Effector memory CD4-positive, alpha-beta T cell (primary cell): ENCODE data around the gene CASKIN1.
"Not testable (repeated sequence)": the region's sequence is repeated elsewhere in the genome, so short reads cannot be mapped to it uniquely, and the experiment has no call there.

Source experiments
- DNase-seq, 3 donors: peaks; one replicate each; pipeline ENCODE4 v3.0.0-alpha.2; 2020
- H3K27ac ChIP-seq: 2 replicates; pipeline ENCODE4 v1.7.0; 2013; ENCODE audit warnings: mild to moderate bottlenecking, low read length, moderate library complexity; ENCODE audit not compliant: insufficient read depth, poor library complexity, severe bottlenecking
- H3K27me3 ChIP-seq: replicated peaks from 2 replicates; pipeline ENCODE4 v1.7.0; 2013; ENCODE audit warnings: mild to moderate bottlenecking, low read length; ENCODE audit not compliant: insufficient read depth, control insufficient read depth, poor library complexity, severe bottlenecking
- H3K36me3 ChIP-seq: 2 replicates; pipeline ENCODE4 v1.7.0; 2013; ENCODE audit warnings: mild to moderate bottlenecking, low read length, moderate library complexity; ENCODE audit not compliant: control insufficient read depth, insufficient read depth
- H3K4me1 ChIP-seq: 2 replicates; pipeline ENCODE4 v1.7.0; 2013; ENCODE audit warnings: low read length, mild to moderate bottlenecking; ENCODE audit not compliant: control insufficient read depth, insufficient read depth, poor library complexity, severe bottlenecking
- H3K4me3 ChIP-seq: 2 replicates; pipeline ENCODE4 v1.7.0; 2013; ENCODE audit warnings: low read length, low read depth, mild to moderate bottlenecking; ENCODE audit not compliant: insufficient read depth, poor library complexity, severe bottlenecking
- H3K9me3 ChIP-seq: 2 replicates; pipeline ENCODE4 v1.7.0; 2013; ENCODE audit warnings: mild to moderate bottlenecking, low read length, moderate library complexity; ENCODE audit not compliant: control insufficient read depth

The CASKIN1 gene

DNA sequence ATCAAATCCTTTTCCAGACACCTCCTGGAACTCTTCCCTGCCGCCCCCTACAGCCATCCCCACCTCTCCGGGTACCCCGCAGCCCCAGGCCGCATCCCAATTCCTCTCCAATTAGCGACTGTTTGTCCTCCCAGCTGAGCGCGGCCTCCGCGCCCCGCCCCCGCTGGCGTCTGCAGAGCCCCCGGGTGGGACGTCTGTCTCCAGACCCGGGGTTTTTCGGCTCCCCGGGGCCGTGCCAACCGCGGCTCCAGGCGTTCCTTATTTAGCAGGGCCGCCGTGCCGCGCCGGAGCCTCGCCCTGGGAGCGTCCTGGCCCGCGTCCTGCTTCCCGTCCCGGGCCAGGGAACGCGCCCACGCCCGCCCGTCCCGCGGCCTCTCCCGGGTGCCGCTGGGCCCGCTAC is 61.3 kb downstream of the CASKIN1 start:
- H3K4me1 ChIP-seq, H3K27ac ChIP-seq, H3K36me3 ChIP-seq, H3K9me3 ChIP-seq, H3K4me3 ChIP-seq, DNase-seq, H3K27me3 ChIP-seq: not testable (repeated sequence)

DNA sequence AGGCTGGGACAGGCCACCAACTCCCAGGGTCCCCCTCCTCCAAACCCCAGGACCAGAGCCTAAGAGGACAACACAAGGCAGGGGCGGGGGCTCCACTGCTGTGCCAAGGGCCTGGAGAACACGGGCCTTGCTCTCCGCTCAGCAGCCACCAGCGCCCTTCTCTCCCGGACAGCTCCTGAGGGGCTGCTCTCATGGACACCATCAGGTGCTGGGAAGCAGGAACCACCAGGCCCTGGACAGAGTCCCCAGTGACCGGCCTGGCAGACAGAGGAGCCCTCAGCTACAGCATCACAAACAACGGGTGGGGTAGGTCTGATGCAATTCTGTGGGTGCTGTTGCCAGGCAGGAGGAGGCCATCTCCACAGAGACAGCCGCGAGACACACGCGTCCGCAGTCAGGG is 62.6 kb downstream of the CASKIN1 start:
- not testable (repeated sequence) for H3K36me3 ChIP-seq, H3K4me3 ChIP-seq, H3K27me3 ChIP-seq, DNase-seq, H3K27ac ChIP-seq, H3K9me3 ChIP-seq, H3K4me1 ChIP-seq

DNA sequence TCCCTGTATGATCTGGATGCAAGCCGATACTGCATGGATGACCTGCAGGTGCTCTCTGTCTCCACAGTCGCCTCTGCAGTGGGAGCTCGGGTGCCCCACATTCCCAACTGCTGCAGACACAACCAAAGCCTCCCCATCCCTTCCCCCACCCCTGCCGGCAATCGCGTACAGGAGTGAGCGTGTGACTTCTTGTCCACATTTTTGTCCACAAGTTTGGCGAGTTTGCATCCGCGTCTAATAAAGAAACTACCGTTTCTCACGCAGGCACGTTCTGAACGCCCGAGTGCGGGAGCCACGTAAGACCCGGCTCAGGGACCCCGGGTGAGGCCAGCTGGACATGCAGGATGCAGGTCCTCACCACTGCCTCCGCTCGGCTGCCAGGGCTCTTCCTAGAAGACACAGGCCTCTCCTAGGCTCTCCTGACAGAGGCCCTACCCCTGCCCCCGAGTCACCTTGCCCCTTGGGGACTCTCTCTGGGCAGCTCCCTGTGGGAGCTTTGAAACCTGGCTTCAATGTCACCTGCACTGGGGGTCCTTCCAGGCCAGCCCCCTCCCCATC is 66.4 kb downstream of the CASKIN1 start:
- H3K4me3 ChIP-seq, H3K27me3 ChIP-seq, H3K9me3 ChIP-seq, H3K36me3 ChIP-seq, DNase-seq, H3K4me1 ChIP-seq, H3K27ac ChIP-seq: not testable (repeated sequence)

DNA sequence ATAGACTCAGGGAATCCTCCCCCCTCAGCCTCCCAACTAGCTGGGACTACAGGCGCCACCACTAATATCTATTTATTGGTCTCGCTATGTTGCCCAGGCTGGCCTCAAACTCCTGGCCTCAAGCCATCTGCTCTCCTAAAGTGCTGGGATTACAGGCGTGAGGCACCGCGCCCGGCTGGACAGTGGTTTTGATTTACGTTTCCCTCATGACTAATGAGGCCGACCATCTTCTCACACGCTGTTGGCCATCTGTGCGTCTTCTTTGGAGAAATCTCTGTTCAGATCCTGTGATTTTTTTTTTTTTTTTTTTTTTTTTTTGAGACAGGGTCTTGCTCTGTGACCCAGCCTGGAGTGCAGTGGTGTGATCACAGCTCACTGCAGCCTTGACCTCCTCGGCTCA is 67.2 kb downstream of the CASKIN1 start:
- not testable (repeated sequence) for DNase-seq, H3K36me3 ChIP-seq, H3K4me1 ChIP-seq, H3K27me3 ChIP-seq, H3K27ac ChIP-seq, H3K9me3 ChIP-seq, H3K4me3 ChIP-seq

DNA sequence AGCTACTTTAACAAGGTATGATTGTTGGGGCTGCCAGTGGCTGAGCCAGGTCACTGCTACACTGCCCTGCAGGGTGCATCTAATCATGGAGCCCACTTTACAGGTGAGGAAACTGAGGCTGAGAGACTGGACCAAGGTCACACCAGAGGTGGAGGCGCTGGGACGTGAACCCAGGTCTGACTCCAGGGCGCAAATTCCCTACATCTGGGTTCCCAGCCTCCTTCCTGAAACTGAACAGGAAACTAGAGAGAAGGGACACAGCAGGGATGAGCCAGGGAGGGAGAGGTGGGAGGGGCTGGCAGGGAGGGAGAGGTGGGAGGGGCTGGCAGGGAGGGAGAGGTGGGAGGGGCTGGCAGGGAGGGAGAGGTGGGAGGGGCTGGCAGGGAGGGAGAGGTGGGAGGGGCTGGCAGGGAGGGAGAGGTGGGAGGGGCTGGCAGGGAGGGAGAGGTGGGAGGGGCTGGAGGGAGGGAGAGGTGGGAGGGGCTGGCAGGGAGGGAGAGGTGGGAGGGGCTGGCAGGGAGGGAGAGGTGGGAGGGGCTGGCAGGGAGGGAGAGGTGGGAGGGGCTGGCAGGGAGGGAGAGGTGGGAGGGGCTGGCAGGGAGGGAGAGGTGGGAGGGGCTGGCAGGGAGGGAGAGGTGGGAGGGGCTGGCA is 68.7 kb downstream of the CASKIN1 start:
- not testable (repeated sequence) for H3K36me3 ChIP-seq, H3K27ac ChIP-seq, H3K4me1 ChIP-seq, H3K27me3 ChIP-seq, H3K4me3 ChIP-seq, H3K9me3 ChIP-seq, DNase-seq
